ENCODE data around the gene EMILIN3.
A peak's percentile ranks its signal among the peaks of the same experiment; 100 is the strongest.

EMILIN3 gene

DNA sequence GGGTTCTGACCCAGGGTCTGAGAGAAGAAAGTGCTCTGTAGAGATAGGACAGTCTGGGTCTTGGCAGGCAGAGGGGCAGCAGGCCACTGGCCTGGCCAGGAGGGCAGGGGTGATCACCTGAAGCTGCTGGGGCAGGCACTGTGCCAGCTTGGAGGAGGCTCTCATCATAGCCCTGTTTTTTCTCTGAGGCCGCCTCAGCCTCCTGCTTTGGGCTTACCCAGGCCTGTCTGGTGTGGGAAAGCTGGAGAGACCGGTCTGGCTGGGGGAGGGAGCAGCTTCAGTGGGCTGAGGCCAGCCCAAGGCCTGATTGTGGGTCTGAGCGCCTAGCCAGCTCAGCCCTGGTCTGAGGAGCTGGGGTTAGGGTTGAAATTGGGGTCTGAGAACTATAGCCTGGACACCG is 22.1 kb downstream of the EMILIN3 start:
- H3K36me3 ChIP-seq, result no peaks in the 10 kb centered on the region
- no peaks in the 10 kb centered on the region for H3K4me1 ChIP-seq
- no peak for DNase-seq
- no peaks in the 10 kb centered on the region for H3K9me3 ChIP-seq
- H3K4me3 ChIP-seq (ENCODE audit: low read depth, low read length), result no peak overlapping the region
- TF ChIP-seq, protein P1, sequence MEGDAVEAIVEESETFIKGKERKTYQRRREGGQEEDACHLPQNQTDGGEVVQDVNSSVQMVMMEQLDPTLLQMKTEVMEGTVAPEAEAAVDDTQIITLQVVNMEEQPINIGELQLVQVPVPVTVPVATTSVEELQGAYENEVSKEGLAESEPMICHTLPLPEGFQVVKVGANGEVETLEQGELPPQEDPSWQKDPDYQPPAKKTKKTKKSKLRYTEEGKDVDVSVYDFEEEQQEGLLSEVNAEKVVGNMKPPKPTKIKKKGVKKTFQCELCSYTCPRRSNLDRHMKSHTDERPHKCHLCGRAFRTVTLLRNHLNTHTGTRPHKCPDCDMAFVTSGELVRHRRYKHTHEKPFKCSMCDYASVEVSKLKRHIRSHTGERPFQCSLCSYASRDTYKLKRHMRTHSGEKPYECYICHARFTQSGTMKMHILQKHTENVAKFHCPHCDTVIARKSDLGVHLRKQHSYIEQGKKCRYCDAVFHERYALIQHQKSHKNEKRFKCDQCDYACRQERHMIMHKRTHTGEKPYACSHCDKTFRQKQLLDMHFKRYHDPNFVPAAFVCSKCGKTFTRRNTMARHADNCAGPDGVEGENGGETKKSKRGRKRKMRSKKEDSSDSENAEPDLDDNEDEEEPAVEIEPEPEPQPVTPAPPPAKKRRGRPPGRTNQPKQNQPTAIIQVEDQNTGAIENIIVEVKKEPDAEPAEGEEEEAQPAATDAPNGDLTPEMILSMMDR (IDR thresholded peaks at IDR 0.05; ENCODE audit: low read depth, low read length), result no peak
- H3K27me3 ChIP-seq, result no peaks in the 10 kb centered on the region

DNA sequence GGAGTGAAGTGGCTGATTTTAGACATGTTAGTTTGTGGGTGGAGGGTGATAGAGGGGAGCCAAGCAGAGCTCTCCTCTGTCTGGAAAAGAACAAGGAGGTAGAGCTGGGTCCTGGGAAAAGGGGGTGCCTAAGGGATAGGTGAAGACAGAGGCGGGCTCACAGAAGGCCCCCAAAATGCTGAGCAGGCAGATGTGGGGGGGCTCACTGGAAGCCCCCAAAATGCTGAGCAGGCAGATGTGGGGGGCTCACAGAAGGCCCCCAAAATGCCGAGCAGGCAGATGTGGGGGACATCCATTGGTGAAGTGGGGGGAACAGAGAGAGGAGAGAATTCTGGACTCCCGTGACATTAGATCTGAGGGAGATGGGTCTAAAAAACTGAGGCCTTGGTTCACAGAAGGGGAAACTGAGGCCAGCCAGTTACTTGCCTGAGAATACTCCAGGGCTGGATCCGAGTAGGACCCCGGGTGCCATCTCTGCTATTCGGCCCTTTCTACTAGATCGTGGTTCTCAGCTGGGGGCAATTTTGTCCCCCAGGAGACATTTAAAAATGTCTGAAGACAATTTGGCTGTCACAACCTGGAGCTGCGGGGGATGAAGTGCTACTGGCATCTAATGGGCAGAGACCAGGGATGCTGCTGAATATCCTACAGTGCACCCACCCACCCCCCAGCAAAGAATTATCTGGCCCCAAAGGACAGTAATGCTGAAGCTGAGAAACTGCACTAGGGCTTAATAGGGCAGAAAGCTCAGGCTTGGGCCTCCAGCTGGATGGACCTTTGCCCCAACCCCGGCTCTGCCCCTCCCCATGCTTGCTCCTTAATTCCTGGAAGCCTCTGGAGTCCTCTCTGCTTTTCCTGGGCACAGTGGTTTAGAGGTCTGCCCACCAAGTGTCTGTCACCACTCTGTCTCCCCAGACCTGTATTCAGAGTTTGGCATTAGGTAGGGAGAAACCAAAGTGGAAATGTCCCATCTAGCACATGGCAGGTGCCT is 23.8 kb downstream of the EMILIN3 start:
- H3K27me3 ChIP-seq, result no peaks in the 10 kb centered on the region
- H3K9me3 ChIP-seq, result no peaks in the 10 kb centered on the region
- no peak for DNase-seq
- H3K4me3 ChIP-seq (ENCODE audit: low read depth, low read length), result no peak overlapping the region
- TF ChIP-seq, protein P1 (IDR thresholded peaks at IDR 0.05; ENCODE audit: low read depth, low read length), result no peak
- no peaks in the 10 kb centered on the region for H3K4me1 ChIP-seq
- H3K36me3 ChIP-seq, result no peaks in the 10 kb centered on the region

DNA sequence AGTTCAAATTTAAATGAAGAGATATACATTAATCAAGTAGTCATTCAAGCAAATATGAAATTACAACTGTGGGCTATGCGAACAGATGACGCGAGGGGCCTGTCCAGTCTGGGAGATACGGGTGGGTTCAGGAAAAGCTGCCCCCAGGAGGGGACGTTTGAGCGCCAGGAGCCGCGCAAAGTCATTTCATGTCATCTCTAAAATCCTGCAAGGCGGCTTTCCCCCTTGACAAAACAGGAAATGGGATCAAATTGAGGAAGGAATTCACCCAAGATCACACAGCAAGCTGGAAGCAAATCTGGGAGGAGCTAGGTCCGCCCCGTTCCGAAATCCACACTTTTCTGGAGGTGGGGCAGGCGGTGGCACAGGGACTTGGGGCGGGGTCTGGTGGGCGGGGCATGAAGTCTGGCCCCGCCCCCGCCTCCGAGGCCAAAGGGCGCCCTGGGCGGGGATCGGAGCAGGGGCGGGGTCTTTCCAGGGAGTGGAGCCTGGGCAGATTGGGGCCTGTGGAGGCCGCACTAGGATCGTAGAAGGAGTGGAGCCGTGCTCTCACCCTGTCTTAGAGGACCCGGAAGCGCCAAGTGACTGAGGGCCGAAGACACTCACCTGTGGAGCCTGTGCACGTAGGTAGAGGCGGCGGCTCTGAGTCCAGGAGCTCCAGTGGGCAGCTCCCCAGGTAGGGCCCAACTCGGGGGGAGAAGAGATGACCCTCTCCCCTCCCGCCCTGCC is 26.1 kb downstream of the EMILIN3 start, which contains the start of gene LPIN3:
LPIN3 (plus strand) TSS at position 495 of the 729 bp plus-strand sequence. CDS start 4,983 bp downstream, outside the sequence.
- peak within 1 kb of the TSS; percentile 52 for H3K4me3 ChIP-seq (ENCODE audit: low read depth, low read length)
- H3K27me3 ChIP-seq, result no peaks in the 10 kb centered on the region
- peak; percentile 91 for DNase-seq
- no peaks in the 10 kb centered on the region for H3K36me3 ChIP-seq
- H3K4me1 ChIP-seq, result no peaks in the 10 kb centered on the region
- TF ChIP-seq, protein P1 (IDR thresholded peaks at IDR 0.05; ENCODE audit: low read depth, low read length), result peak; percentile 38
- H3K9me3 ChIP-seq, result no peaks in the 10 kb centered on the region

DNA sequence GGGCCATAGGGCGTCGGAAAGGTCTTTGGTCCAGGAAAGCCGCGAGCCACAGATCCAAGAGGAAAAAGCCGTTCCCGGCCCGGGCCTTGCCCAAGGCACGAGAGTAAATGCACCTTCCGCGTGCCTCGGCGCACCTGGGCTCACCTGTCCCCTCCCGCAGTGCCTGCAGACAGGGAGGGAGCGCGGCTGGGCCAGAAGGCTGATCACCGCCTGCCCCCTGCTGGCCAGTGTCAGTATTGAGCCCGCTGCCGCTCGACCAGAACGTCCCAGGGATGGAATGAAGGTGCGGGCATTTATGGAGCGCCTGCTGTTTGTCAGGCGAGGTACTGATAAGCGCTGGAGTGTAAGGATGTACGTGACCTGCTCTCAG is 26.7 kb downstream of the EMILIN3 start:
- H3K9me3 ChIP-seq, result no peaks in the 10 kb centered on the region
- TF ChIP-seq, protein P1 (IDR thresholded peaks at IDR 0.05; ENCODE audit: low read depth, low read length), result peak; percentile 89
- no peaks in the 10 kb centered on the region for H3K4me1 ChIP-seq
- H3K27me3 ChIP-seq, result no peaks in the 10 kb centered on the region
- peak overlapping the region; percentile 52 for H3K4me3 ChIP-seq (ENCODE audit: low read depth, low read length)
- H3K36me3 ChIP-seq, result no peaks in the 10 kb centered on the region
- peak; percentile 79 for DNase-seq

DNA sequence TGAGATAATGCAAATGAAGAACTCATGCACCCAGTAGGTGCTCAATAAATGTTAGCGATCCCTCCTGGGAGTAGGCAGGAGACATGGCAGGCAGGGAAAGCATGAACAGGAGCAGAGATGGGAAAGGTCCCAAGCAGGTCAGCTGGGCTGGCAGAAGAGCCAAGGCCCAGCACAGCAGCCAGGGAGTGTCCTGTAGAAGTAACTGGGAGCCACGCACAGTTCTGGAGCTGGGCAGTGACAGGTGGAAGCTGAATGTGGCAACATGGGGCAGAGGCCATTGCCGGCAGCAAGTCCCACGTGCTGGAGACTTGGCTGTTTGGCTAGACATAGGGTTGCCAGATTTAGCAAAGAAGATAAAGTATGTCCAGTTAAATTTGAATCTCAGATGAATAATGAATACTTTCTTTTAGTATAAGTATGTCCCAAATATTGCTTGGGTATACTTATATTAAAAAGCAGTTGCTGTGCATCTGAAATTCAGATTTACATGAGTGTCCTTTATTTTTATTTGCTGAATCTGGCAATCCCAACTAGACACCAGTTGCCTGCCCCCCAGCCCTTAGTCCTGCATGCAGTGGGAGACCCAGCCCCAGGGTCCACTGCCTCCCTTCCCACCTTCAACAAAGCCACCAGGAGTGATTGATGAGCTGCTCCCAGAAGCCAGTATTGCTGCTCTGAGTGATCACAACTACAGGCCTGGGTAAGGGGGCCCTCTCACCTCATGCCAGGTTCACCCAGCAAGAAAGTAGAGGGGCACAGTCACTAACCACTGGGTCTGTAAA is 29.7 kb downstream of the EMILIN3 start:
- TF ChIP-seq, protein P1 (IDR thresholded peaks at IDR 0.05; ENCODE audit: low read depth, low read length), result no peak
- Histone ChIP-seq H3K9me3 (no peaks in the 10 kb centered on the region), H3K36me3 (no peaks in the 10 kb centered on the region), H3K27me3 (no peaks in the 10 kb centered on the region), H3K4me3 (ENCODE audit: low read depth, low read length) (no peak overlapping the region), H3K4me1 (no peaks in the 10 kb centered on the region)
- DNase-seq, result no peak

All from BE2C (cell line).